ENCODE results near the gene CTDP1.

CTDP1 gene

GRCh38 chr18:79763407-79763806 is 83.8 kb downstream of the CTDP1 start:
- Mint-ChIP-seq H3K4me3 (no peak overlapping the region), H3K36me3 (ENCODE audit: low read depth) (peaks cover 16% of the 10 kb centered on the region), H3K27me3 (ENCODE audit: low read depth) (peaks cover 4% of the 10 kb centered on the region), H3K27ac (no peak overlapping the region), H3K4me1 (no peaks in the 10 kb centered on the region), H3K9me3 (peaks cover 55% of the 10 kb centered on the region)
- no peak for TF ChIP-seq CTCF (IDR thresholded peaks at IDR 0.05; ENCODE audit: unreplicated experiment in 3 of 3)

GRCh38 chr18:79764131-79764530 is 84.5 kb downstream of the CTDP1 start:
- Mint-ChIP-seq H3K36me3 (ENCODE audit: low read depth) (peaks cover 13% of the 10 kb centered on the region), H3K27ac (no peak overlapping the region), H3K4me3 (no peak overlapping the region), H3K4me1 (no peaks in the 10 kb centered on the region), H3K27me3 (ENCODE audit: low read depth) (peaks cover 4% of the 10 kb centered on the region), H3K9me3 (peaks cover 50% of the 10 kb centered on the region)
- TF ChIP-seq CTCF (IDR thresholded peaks at IDR 0.05; ENCODE audit: unreplicated experiment in 3 of 3): no peak

- Mint-ChIP-seq H3K9me3 (peaks cover 39% of the 10 kb centered on the region), H3K4me3 (no peak overlapping the region), H3K36me3 (ENCODE audit: low read depth) (peaks cover 3% of the 10 kb centered on the region), H3K27ac (no peak overlapping the region), H3K27me3 (ENCODE audit: low read depth) (peaks cover 4% of the 10 kb centered on the region), H3K4me1 (no peaks in the 10 kb centered on the region)
- no peak for TF ChIP-seq CTCF (IDR thresholded peaks at IDR 0.05; ENCODE audit: unreplicated experiment in 3 of 3)
Measured at GRCh38 chr18:79765491-79766245, 86.1 kb downstream of the CTDP1 start.

GRCh38 chr18:79766308-79766707 is 86.7 kb downstream of the CTDP1 start:
- Mint-ChIP-seq H3K4me3 (no peak overlapping the region), H3K36me3 (ENCODE audit: low read depth) (peaks cover 3% of the 10 kb centered on the region), H3K9me3 (peaks cover 35% of the 10 kb centered on the region), H3K27ac (no peak overlapping the region), H3K4me1 (no peaks in the 10 kb centered on the region), H3K27me3 (ENCODE audit: low read depth) (peaks cover 4% of the 10 kb centered on the region)
- no peak for TF ChIP-seq CTCF (IDR thresholded peaks at IDR 0.05; ENCODE audit: unreplicated experiment in 3 of 3)

GRCh38 chr18:79768745-79769144 is 89.1 kb downstream of the CTDP1 start:
- Mint-ChIP-seq H3K27ac (no peak overlapping the region), H3K27me3 (ENCODE audit: low read depth) (peaks cover 2% of the 10 kb centered on the region), H3K36me3 (ENCODE audit: low read depth) (no peaks in the 10 kb centered on the region), H3K4me1 (no peaks in the 10 kb centered on the region), H3K4me3 (no peak overlapping the region), H3K9me3 (peaks cover 19% of the 10 kb centered on the region)
- TF ChIP-seq CTCF (IDR thresholded peaks at IDR 0.05; ENCODE audit: unreplicated experiment in 3 of 3): no peak

Measured in nephron (organoid).